Activated CD8-positive, alpha-beta memory T cell treated with anti-CD3 and anti-CD28 coated beads, Interleukin-2, amount 50 U/mL, for 4 hours (primary cell): ENCODE results near the gene GNAO1.

Source experiments
- DNase-seq: peaks from one replicate; pipeline ENCODE4 v3.0.0-alpha.2; 2020

GNAO1 gene

GRCh38 chr16:56267888-56268287 lies 76.6 kb downstream of the GNAO1 start:
- DNase-seq: no peak

DNA sequence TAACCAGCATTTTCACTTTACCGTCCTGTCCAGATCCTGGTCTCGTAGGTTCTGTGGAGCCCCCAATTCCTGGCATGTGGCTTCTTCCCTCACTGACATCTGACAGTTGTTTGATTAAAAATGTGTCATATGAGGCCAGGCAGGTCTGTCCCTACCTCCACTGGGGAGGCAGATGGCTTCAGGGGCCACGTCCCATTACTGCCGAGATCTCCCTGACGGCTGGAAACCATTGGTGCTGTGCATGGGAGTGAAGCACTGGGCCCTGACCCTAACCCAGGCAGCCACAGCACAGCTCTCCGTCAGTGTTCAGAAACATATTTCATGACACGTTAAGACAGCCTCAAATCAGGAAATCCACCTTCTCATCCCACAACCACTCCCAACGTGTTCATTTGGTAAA lies 77.5 kb downstream of the GNAO1 start:
- no peak for DNase-seq

GRCh38 chr16:56269281-56269680 lies 78.0 kb downstream of the GNAO1 start:
- no peak for DNase-seq

DNA sequence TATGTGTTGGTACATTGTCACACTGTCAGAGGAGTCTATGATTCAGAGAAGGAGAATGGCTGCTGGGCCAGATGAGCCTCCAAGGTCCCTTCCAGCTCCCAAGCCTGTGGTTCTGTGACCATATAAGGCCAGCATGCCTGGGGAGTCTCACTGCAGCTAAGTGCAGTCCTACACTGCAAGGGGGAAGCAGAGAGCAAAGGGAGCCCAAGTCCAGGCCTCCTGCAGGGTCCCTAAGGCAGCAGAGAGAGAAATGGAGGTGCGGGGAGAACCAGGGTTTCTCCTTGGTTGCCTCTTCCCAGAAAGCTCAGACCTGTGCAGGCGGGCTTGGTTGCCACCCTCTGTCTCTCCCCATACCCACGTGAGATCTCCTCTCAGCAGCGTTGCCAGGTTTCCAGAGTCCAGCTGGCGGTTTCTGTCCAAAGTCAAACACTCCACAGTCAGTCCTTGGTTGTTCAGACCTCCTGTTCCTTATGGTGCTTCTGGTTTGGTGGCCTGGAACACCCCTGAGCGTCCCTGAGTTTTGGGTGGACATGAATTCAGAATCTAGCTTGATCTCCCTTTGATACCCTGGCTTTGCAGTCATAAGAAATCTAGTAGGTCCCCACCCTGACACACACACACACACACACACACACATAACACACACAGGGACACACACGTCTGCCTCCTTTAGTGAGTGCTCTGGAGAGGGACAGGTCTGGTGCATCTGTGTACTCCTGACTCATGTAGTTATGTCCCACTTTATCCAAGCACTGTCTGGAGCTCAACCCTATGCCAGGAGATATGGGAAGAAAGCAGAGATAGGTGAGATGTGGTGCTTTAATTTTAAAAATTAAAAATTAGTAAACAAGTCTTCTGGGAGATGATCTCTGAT lies 78.8 kb downstream of the GNAO1 start:
- DNase-seq: no peak

GRCh38 chr16:56270828-56271227 lies 79.5 kb downstream of the GNAO1 start:
- DNase-seq: no peak

DNA sequence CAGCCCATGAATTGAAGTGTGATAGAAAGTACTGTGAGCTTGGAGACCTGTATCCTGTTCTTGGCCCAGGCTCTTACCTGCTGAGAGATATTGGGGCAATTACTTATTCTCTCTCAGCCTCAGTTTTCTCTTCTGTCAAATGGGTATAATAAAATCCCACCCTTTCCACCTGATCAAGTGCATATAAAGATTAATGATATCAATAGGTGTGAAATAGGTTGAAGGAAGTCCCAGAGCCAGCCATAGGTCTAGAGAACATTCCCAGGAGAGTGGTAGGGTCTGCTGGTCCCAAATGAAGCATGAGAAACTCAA lies 81.2 kb downstream of the GNAO1 start:
- no peak for DNase-seq

DNA sequence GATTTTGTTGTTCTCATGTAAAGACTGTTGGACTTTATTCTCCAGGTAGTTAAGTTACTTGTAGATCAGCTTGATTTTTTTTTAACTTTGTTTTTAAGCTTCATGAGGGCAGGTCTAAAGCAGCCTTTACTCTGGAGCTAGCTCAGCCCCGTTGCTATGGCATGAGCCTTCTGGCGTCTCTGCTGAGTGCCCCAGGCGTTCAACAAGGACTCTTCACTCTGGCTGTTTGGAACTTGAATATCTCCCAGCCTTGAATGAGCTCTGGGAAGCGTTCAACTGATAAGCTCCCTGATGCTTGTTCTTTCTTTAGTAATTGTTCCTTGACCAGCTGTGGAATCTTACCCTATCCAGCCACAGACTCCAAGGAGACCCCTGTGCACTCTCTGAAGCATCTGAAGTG lies 82.3 kb downstream of the GNAO1 start:
- DNase-seq: no peak

- DNase-seq: no peak
These were observed 83.1 kb downstream of the GNAO1 start for GRCh38 chr16:56274369-56274768.

DNA sequence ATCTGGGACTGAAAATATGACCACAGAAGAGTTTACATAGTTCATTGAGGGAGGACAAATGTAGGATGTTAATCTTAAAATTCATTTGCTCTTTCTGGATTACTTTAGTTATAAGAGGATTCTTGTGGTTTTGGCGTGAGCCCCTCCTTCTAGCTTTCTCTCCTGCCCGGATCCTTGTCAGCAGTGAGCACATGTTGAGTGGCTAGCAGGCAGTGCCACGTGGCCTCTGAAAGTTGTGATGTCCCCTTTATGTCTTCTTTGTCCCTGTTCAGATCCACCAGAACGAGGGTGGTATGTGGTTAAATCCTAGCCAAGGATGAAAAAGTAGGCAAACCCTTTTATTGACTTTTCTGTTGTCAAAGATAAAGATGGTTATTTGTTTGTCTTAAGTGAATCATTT lies 83.8 kb downstream of the GNAO1 start:
- DNase-seq: no peak

GRCh38 chr16:56275801-56276200 lies 84.5 kb downstream of the GNAO1 start:
- DNase-seq: no peak

DNA sequence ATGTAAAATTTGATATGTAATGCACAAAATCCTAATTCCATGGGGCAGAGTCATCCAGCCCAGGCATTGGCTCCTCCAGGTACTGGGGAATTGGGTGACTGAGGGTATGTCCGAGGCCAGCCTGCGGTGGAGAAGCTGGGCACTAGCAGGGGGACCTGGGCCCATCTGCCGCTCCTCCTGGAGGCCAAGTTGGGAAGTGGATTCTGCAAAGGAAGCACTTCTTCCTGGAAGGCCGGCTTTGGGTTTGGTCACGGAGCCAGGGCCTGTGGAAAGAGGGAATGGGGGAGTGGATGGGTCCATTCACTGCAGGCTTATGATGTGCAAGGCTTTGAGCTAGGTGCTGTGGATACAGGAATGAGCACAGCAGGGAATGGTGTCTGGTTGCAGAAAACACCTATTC lies 85.8 kb downstream of the GNAO1 start:
- DNase-seq: no peak

- DNase-seq: no peak
These were observed 87.0 kb downstream of the GNAO1 start for GRCh38 chr16:56278196-56278855.

GRCh38 chr16:56279132-56279531 lies 87.8 kb downstream of the GNAO1 start:
- peak; percentile 50 for DNase-seq

- no peak for DNase-seq
These were observed 88.6 kb downstream of the GNAO1 start for GRCh38 chr16:56279914-56280313.

GRCh38 chr16:56281249-56281805 lies 90.0 kb downstream of the GNAO1 start:
- DNase-seq: no peak

GRCh38 chr16:56282451-56282850 lies 91.2 kb downstream of the GNAO1 start:
- DNase-seq: no peak

GRCh38 chr16:56284521-56284920 lies 93.2 kb downstream of the GNAO1 start:
- no peak for DNase-seq

- no peak for DNase-seq
These were observed 95.5 kb downstream of the GNAO1 start for GRCh38 chr16:56286809-56287208.

DNA sequence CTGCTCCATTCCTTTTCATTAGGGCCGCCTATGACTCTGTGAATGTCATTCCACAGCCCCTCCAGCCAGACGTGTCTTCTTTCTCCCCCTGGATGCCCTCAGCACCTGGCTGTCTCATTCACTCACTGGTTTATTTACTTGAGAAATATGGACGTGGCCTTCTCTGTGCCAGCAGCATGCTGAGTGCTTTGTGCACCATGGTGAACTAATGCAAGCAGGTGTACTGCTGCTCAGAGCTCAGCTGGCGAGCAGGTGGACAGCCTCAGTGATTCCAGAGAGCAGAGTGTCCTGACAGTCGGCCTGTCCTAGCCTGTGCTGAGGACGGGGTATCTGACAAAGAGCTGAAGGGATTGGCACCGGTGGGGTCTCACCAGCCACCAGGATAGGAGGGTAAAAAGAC lies 96.7 kb downstream of the GNAO1 start:
- no peak for DNase-seq

GRCh38 chr16:56289416-56289815 lies 98.1 kb downstream of the GNAO1 start:
- DNase-seq: no peak

GRCh38 chr16:56289862-56290261 lies 98.6 kb downstream of the GNAO1 start:
- no peak for DNase-seq

DNA sequence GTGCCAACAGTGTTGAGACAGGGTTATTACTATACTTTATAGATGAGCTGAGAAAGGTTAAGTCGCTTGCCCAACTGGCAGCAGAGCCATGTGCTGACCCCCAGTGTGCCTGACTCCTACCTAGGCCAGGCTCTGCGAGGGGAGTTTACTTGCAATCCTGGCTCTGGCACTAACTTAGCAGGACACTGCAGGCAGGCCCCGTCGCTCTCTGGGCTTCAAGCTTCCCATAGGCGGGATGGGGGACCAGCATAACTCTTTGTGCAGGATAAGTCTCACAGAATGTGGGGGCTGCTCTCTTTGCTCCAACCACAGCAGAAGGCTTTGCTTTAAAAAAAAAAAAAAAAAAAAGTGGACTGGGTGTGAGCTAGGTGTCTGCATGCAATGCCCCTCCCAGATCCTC lies 102.7 kb downstream of the GNAO1 start:
- DNase-seq: no peak

- no peak for DNase-seq
These were observed 103.3 kb downstream of the GNAO1 start for GRCh38 chr16:56294579-56294978.

GRCh38 chr16:56295059-56295665 lies 103.9 kb downstream of the GNAO1 start:
- no peak for DNase-seq
